ENCODE data around the gene TTLL12.

TTLL12 gene

GRCh38 chr22:43231724-43232034 is 44.7 kb upstream of the TTLL12 start:
- POLR2A ChIA-PET = no interaction called here
- CTCF ChIA-PET = interaction anchor here (0.6 to 9.0 kb wide), 24 partner anchors 9 to 1394 kb away, joined by 3 to 77 read pairs (median 4); no protein-coding TSS in a partner anchor
- TF ChIP-seq CTCF (IDR thresholded peaks at IDR 0.05; ENCODE audit: control extremely low read depth, extremely low read depth, low read depth, missing control alignments) = no peak
- no peak for DNase-seq (ENCODE audit: extremely low spot score)

- DNase-seq (ENCODE audit: extremely low spot score) = peak; percentile 85
- ChIA-PET CTCF (interaction anchor here (0.6 to 9.0 kb wide), 25 partner anchors 8 to 1394 kb away, joined by 3 to 77 read pairs (median 4); no protein-coding TSS in a partner anchor), POLR2A (no interaction called here)
- peak; percentile 90 for TF ChIP-seq CTCF (IDR thresholded peaks at IDR 0.05; ENCODE audit: control extremely low read depth, extremely low read depth, low read depth, missing control alignments)
These were observed 44.2 kb upstream of the TTLL12 start for GRCh38 chr22:43230971-43231723.

GRCh38 chr22:43230571-43230970 is 43.6 kb upstream of the TTLL12 start:
- POLR2A ChIA-PET = no interaction called here

GRCh38 chr22:43228863-43229262 is 41.9 kb upstream of the TTLL12 start:
- POLR2A ChIA-PET = no interaction called here
- no peak for TF ChIP-seq CTCF (IDR thresholded peaks at IDR 0.05; ENCODE audit: control extremely low read depth, extremely low read depth, low read depth, missing control alignments)
- CTCF ChIA-PET = interaction anchor here (9.0 kb wide), 1 partner anchor 117 kb away, joined by 77 read pairs; no protein-coding TSS in a partner anchor
- DNase-seq (ENCODE audit: extremely low spot score) = no peak

More at GRCh38 chr22:43230571-43230970, 43.6 kb upstream of the TTLL12 start:
- CTCF ChIA-PET = interaction anchor here (0.9 to 9.0 kb wide), 5 partner anchors 21 to 154 kb away, joined by 3 to 77 read pairs (median 6); no protein-coding TSS in a partner anchor
- no peak for TF ChIP-seq CTCF (IDR thresholded peaks at IDR 0.05; ENCODE audit: control extremely low read depth, extremely low read depth, low read depth, missing control alignments)
- DNase-seq (ENCODE audit: extremely low spot score) = no peak

GRCh38 chr22:43228330-43228729 is 41.4 kb upstream of the TTLL12 start:
- ChIA-PET POLR2A (no interaction called here), CTCF (interaction anchor here (9.0 kb wide), 1 partner anchor 118 kb away, joined by 77 read pairs; no protein-coding TSS in a partner anchor)
- TF ChIP-seq CTCF (IDR thresholded peaks at IDR 0.05; ENCODE audit: control extremely low read depth, extremely low read depth, low read depth, missing control alignments) = no peak
- DNase-seq (ENCODE audit: extremely low spot score) = peak; percentile 45

- TF ChIP-seq CTCF (IDR thresholded peaks at IDR 0.05; ENCODE audit: control extremely low read depth, extremely low read depth, low read depth, missing control alignments) = no peak
- POLR2A ChIA-PET = no interaction called here
- CTCF ChIA-PET = interaction anchor here (9.0 kb wide), 1 partner anchor 119 kb away, joined by 77 read pairs; no protein-coding TSS in a partner anchor
- no peak for DNase-seq (ENCODE audit: extremely low spot score)
These were observed 40.3 kb upstream of the TTLL12 start for GRCh38 chr22:43227239-43227630.

Data from GM10248 (cell line).